ENCODE results near the gene HMSD. TPM values are rescaled to one million over a fixed set of nuclear protein-coding genes. Genes with fewer than 3 reads are reported as not detected.

The HMSD gene
- total and polyA plus RNA-seq, 2 donors (not counting 3 experiments of a cell fraction or from before 2014, with no cell fraction given), result 0.08 TPM; not detected in 1

DNA sequence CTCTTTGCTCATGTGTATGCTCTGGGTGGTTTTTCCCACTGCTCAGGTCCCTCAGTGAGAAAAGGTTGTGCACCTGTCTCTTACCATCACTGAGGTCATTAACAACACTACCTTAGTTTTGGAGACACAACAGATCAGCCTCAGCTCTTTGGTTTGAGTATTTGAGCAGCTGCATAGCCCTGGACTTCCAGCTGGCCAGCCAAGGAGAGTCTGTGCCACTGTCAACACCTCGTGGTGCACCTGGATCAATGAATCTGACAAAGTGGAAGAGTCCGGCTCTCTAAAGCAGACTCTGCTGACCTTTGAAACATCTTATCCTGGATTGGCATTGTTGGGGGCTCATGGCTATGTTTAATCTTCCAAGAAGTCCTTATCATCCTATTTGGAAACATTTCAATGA, 50.8 kb downstream of the HMSD start:
- DNase-seq (ENCODE audit: low read depth, low spot score) (no peak), FAIRE-seq (no peak)
- Histone ChIP-seq H3K79me2 (ENCODE audit: control insufficient read depth, insufficient read depth, low read length) (no peaks in the 10 kb centered on the region), H2AFZ (ENCODE audit: low read depth, low read length) (no peak overlapping the region), H3K27me3 (ENCODE audit: control insufficient read depth in 2 of 2, insufficient read depth in 2 of 2, low read length in 2 of 2) (peaks cover 1 to 16% of the 10 kb centered on the region in 2 experiments), H3K9me3 (replicated peaks; ENCODE audit: control insufficient read depth, insufficient read depth, low read length) (peaks cover 3% of the 10 kb centered on the region), H3K9ac (replicated peaks; ENCODE audit: extremely low read depth, insufficient read depth, low read length) (no peak overlapping the region), H3K4me1 (ENCODE audit: control insufficient read depth, extremely low read depth, insufficient read depth, low read length) (no peaks in the 10 kb centered on the region), H3K4me2 (ENCODE audit: insufficient read depth, low read length) (no peak overlapping the region), H3K27ac (ENCODE audit: insufficient read depth, low read depth, low read length) (no peak overlapping the region), H3K4me3 (replicated peaks in 1 of 3; ENCODE audit: insufficient read depth in 1 of 3, low read depth in 1 of 3, low read length in 3 of 3) (no peak overlapping the region), H3K9me1 (replicated peaks; ENCODE audit: control insufficient read depth, extremely low read depth, insufficient read depth, low read length) (no peaks in the 10 kb centered on the region), H3K36me3 (ENCODE audit: control insufficient read depth in 2 of 2, extremely low read depth in 1 of 2, insufficient read depth in 2 of 2, low read length in 2 of 2) (no peaks in the 10 kb centered on the region), H4K20me1 (replicated peaks; ENCODE audit: control insufficient read depth, extremely low read depth, insufficient read depth, low read length) (no peaks in the 10 kb centered on the region)
- dilution Hi-C loops (cut with MboI; ENCODE audit: extremely low pct_ligation_motif_present, low sequenced_read_pairs) (no loop called here), intact Hi-C loops (cut with micrococcal nuclease) (no loop called here)
- CTCF ChIA-PET, result no interaction called here
- BruUV-seq (replicated peaks), result no TSS peak
- TF ChIP-seq GATA2 (IDR thresholded peaks at IDR 0.05; ENCODE audit: insufficient read depth, insufficient read length, low read depth, low read length) (no peak), FOS (IDR thresholded peaks at IDR 0.05; ENCODE audit: borderline replicate concordance, insufficient read depth, low read length) (no peak), MYC (IDR thresholded peaks at IDR 0.05; ENCODE audit: low read depth, low read length) (no peak), POLR2A (IDR thresholded peaks at IDR 0.05; ENCODE audit: low read depth, low read length) (no peak), POLR2AphosphoS5 (IDR thresholded peaks at IDR 0.05; ENCODE audit: insufficient read depth, low read depth, low read length) (no peak), JUN (IDR thresholded peaks at IDR 0.05; ENCODE audit: borderline replicate concordance, insufficient read depth, insufficient read length, low read depth) (no peak), EZH2 (IDR thresholded peaks at IDR 0.05; ENCODE audit: borderline replicate concordance, low read depth, low read length, severe bottlenecking) (no peak)
- TF ChIP-seq, protein P1, sequence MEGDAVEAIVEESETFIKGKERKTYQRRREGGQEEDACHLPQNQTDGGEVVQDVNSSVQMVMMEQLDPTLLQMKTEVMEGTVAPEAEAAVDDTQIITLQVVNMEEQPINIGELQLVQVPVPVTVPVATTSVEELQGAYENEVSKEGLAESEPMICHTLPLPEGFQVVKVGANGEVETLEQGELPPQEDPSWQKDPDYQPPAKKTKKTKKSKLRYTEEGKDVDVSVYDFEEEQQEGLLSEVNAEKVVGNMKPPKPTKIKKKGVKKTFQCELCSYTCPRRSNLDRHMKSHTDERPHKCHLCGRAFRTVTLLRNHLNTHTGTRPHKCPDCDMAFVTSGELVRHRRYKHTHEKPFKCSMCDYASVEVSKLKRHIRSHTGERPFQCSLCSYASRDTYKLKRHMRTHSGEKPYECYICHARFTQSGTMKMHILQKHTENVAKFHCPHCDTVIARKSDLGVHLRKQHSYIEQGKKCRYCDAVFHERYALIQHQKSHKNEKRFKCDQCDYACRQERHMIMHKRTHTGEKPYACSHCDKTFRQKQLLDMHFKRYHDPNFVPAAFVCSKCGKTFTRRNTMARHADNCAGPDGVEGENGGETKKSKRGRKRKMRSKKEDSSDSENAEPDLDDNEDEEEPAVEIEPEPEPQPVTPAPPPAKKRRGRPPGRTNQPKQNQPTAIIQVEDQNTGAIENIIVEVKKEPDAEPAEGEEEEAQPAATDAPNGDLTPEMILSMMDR (IDR thresholded peaks at IDR 0.05; ENCODE audit: extremely low read depth in 1 of 2, insufficient read depth in 1 of 2, low read depth in 1 of 2, low read length in 2 of 2), result no peak
- TF ChIP-seq, protein P2, sequence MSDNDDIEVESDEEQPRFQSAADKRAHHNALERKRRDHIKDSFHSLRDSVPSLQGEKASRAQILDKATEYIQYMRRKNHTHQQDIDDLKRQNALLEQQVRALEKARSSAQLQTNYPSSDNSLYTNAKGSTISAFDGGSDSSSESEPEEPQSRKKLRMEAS (IDR thresholded peaks at IDR 0.05; ENCODE audit: insufficient read depth, insufficient read length), result no peak
- POLR2A ChIA-PET, result no interaction called here
